Anterior cingulate cortex (tissue), 58 donors: ENCODE results near the gene GLRX.
"Not testable (repeated sequence)": the region's sequence is repeated elsewhere in the genome, so short reads cannot be mapped to it uniquely, and the experiment has no call there.

Experiments
- DNase-seq, 58 donors: peaks; one replicate each; lab custom pipeline; 2025; lab: John Stamatoyannopoulos, UW

Gene GLRX

GRCh38 chr5:95811461-95812073 lies 11.0 kb downstream of the GLRX start:
- DNase-seq: not testable (repeated sequence)

GRCh38 chr5:95811126-95811423 lies 11.5 kb downstream of the GLRX start:
- not testable (repeated sequence) for DNase-seq

GRCh38 chr5:95810305-95811125 lies 12.0 kb downstream of the GLRX start:
- no peak for DNase-seq

GRCh38 chr5:95809414-95809960 lies 13.0 kb downstream of the GLRX start:
- DNase-seq: peak in 5 of 58 donors; percentile 7 to 25 (median 21)

- DNase-seq: peak in 32 of 58 donors; percentile 6 to 64 (median 26)
Observed at GRCh38 chr5:95808686-95809413, 13.7 kb downstream of the GLRX start.

GRCh38 chr5:95808013-95808685 lies 14.4 kb downstream of the GLRX start:
- no peak for DNase-seq

- no peak for DNase-seq
Observed at GRCh38 chr5:95806687-95807086, 15.8 kb downstream of the GLRX start.

GRCh38 chr5:95804736-95805539 lies 17.6 kb downstream of the GLRX start:
- no peak for DNase-seq

GRCh38 chr5:95803271-95804148 lies 19.0 kb downstream of the GLRX start:
- DNase-seq: no peak

GRCh38 chr5:95801961-95802360 lies 20.6 kb downstream of the GLRX start:
- DNase-seq: no peak

- DNase-seq: no peak
Observed at GRCh38 chr5:95801532-95801931, 21.0 kb downstream of the GLRX start.

- no peak for DNase-seq
Observed at GRCh38 chr5:95800553-95800952, 22.0 kb downstream of the GLRX start.

- no peak for DNase-seq
Observed at GRCh38 chr5:95799191-95799835, 23.2 kb downstream of the GLRX start.

- DNase-seq: no peak
Observed at GRCh38 chr5:95798545-95798944, 24.0 kb downstream of the GLRX start.

- DNase-seq: no peak
Observed at GRCh38 chr5:95798048-95798447, 24.5 kb downstream of the GLRX start.

GRCh38 chr5:95797301-95797700 lies 25.2 kb downstream of the GLRX start:
- DNase-seq: no peak

- DNase-seq: no peak
Observed at GRCh38 chr5:95794070-95794516, 28.4 kb downstream of the GLRX start.

- DNase-seq: no peak
Observed at GRCh38 chr5:95791751-95792150, 30.8 kb downstream of the GLRX start.
